Smooth muscle cell of the brain vasculature (primary cell): Measurements from ENCODE around the gene MUS81.
"Not testable (repeated sequence)": the region's sequence is repeated elsewhere in the genome, so short reads cannot be mapped to it uniquely, and the experiment has no call there.

ENCODE experiments used
- DNase-seq: peaks from one replicate; pipeline ENCODE4 v3.0.0-alpha.2; 2012; ENCODE audit warnings: low read depth, low spot score

MUS81 gene

GRCh38 chr11:65848693-65849092 is 11.5 kb upstream of the MUS81 start:
- not testable (repeated sequence) for DNase-seq

GRCh38 chr11:65849366-65849765 is 10.9 kb upstream of the MUS81 start:
- DNase-seq, result no peak

- no peak for DNase-seq
Observed at GRCh38 chr11:65849771-65850216, 10.4 kb upstream of the MUS81 start.

DNA sequence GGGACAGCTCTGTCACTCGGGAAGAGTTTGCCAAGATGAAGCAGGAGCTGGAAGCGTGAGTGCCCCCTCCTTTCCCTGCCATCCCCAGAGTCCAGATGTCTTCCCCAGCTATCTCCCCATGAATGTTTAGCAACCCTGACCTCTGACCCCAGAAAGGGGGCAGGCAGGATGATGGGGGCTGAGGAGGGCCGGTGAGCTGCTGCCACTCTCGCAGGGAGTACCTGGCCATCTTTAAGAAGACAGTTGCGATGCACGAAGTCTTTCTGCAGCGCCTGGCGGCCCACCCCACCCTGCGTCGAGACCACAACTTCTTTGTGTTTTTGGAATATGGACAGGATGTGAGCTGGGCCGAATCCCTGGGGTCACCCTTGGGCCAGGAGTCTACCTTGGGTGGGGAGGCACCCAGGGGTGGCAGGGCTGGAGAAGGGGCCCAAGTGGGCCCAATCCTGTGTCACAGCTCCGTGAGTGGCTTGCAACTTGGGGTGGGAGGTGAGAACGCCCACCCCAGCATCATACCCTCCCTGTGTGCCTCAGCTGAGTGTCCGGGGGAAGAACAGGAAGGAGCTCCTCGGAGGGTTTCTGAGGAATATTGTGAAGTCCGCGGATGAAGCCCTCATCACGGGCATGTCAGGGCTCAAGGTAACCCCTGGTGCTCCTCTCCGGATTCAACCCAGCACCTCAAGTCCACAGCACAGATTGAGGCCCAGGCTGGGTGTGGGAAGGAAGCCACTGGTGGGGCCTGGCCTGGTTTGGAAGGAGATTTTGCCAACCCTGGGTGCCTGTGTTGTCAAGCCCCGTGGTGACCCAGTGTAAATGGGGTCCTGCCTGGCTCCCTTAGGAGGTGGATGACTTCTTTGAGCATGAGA is 9.8 kb upstream of the MUS81 start:
- no peak for DNase-seq

- no peak for DNase-seq
Observed at GRCh38 chr11:65851083-65851579, 9.1 kb upstream of the MUS81 start.

DNA sequence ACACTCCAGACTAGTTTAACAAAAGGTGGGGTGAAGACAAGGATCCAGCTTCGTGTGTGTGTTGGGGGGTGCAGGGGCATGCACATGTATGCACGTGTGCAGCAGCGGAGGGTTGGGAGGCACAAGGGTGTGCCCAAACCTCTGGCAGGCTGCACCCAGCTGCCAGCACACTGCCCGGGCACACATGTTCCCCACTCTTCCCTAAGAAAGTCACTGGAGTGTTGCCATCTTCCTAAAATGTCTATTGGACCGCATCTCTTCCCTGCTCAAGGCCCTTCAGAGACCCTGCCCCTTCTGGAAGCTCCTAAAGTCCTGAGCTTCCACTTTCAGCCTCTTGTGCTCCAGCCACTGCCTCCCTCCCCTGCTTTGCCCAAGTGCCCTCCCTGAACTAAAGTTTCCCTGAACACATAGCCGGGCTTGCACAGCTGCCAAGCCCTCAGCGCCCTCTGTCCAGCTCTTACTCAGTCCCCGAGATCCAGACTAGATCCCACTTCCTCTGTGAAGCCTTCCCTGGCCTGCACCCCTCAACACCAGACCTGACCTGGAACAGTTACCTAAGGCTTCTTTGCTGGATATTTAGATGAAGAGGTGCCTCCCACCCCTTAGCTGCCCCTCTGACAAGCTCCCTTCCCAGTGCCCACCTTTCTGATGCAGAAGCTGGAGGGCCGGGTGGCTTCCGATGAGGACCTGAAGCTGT is 8.3 kb upstream of the MUS81 start:
- no peak for DNase-seq

DNA sequence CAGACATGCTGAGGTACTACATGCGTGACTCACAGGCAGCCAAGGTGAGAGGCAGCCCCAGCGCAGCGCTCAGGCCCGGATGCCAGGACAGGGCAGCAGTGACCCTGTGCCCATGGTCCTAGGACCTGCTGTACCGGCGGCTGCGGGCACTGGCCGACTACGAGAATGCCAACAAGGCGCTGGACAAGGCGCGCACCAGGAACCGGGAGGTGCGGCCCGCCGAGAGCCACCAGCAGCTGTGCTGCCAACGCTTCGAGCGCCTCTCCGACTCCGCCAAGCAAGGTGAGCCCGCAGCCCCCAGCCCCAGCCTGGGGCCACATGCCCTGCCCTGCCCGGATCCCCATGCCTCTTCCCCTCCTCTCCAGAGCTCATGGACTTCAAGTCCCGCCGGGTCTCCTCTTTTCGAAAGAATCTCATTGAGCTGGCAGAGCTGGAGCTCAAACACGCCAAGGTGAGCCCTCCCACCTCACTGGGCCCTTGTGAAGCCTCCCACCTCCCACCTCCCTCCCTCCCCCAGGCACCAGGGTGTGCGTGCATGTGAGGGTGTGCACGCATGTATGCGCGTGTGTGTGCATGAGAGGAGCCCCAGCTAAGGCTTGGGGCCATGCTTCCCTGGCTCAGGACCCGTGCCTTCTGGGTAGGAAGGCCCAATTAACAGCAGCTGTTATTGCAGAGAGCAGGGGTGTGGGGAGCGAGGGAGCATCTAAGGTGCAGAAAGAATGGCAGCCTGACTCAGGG is 7.6 kb upstream of the MUS81 start:
- no peak for DNase-seq

DNA sequence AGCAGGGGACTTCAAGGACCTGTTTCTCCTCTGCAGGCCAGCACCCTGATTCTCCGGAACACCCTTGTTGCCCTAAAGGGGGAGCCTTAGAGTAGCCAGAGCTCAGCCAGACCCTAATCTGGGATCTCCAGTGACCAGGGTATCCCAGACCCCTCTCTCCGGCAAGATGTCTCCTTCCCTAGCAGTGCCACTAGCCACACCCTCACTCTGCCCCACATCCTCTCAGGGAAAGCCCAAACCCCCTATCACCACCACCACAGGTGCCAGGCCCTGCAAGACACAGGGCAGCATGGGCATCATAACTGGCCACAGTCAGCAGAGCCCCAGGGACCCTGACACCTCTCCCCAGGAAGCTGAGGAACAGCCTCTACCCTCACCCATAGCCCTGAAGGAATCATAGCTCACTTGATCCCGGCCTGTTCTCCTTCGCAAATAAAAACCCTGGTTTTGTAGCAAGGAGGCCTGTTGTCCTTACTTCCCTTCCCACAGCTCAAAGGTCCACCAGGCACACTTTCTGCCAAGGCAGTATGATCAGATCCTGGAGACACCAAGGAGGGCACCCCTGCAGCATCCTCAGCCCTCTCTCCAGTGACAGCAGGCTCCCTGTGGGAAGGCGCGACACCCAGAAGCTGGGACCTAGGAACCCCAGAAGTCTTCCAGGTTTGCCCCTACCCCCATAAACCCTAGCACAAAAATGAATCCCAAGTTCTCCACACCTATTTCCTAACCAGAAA is 6.8 kb upstream of the MUS81 start:
- no peak for DNase-seq

- DNase-seq, result no peak
Observed at GRCh38 chr11:65854161-65854592, 6.1 kb upstream of the MUS81 start.

- no peak for DNase-seq
Observed at GRCh38 chr11:65854852-65855837, 5.1 kb upstream of the MUS81 start.

- DNase-seq, result no peak
Observed at GRCh38 chr11:65855927-65856363, 4.3 kb upstream of the MUS81 start.

DNA sequence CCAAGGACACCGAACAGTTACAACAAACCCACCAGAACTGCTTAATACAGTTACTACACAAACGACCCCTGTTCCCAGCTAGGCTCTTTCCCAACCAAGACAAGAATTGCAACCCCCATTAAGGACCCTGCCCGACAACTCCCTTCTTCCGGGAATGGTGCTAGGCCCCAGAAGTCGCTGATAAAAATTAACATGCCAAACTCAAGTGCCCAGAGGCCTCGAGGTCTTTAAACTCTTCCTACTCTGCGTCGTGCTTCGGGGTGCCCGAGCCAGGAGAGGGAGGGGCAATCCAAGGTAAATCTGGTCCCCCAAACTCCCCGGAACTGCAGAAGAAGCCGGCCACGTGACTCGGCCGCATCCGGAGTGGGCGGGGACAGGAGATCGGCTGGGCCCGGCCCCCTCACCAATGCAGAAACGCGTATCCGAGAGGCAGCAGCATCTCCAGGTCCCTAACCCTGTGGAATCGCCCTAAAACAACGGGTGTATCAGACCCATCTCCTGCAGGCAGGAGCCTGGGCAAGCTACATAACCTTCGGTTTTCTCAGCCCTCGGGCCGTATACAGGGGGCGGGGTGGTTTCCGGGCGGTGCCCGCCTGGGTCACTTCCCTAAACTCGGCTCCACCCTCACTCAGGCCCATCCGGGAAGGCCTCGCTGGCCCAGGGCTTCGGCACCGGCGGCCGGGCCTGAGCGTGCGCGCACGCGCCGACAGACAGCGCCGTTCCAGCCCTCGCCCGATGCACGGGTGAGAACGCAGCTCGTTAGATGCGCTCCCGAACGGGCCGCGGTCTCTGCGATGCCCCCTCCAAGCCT is 3.3 kb upstream of the MUS81 start:
- DNase-seq, result no peak

DNA sequence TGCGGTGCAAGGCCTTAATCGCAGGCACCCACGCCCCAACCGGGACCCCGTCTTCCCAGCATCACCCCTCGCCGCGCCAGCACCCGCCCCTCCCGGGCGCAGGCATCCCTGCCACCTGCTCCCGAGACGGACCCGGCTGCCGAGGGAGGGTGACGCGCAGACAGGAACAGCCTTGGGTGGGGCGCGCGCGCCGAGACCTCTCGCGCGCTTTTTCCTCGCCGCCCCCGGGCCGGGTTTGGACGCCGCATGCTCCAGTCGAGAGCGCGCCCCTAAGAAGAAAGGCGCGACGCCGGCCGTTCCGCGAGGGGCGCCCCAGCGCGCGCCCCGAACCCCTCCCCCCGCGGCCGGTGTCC is 2.8 kb upstream of the MUS81 start:
- no peak for DNase-seq

- peak; percentile 93 for DNase-seq
Observed at GRCh38 chr11:65857853-65858680, 2.2 kb upstream of the MUS81 start, which contains the start of gene CFL1. CFL1 (minus strand) TSS chr11:65858180; CDS start chr11:65858099, 81 bp downstream.

- no peak for DNase-seq
Observed at GRCh38 chr11:65858681-65859087, 1.5 kb upstream of the MUS81 start.

DNA sequence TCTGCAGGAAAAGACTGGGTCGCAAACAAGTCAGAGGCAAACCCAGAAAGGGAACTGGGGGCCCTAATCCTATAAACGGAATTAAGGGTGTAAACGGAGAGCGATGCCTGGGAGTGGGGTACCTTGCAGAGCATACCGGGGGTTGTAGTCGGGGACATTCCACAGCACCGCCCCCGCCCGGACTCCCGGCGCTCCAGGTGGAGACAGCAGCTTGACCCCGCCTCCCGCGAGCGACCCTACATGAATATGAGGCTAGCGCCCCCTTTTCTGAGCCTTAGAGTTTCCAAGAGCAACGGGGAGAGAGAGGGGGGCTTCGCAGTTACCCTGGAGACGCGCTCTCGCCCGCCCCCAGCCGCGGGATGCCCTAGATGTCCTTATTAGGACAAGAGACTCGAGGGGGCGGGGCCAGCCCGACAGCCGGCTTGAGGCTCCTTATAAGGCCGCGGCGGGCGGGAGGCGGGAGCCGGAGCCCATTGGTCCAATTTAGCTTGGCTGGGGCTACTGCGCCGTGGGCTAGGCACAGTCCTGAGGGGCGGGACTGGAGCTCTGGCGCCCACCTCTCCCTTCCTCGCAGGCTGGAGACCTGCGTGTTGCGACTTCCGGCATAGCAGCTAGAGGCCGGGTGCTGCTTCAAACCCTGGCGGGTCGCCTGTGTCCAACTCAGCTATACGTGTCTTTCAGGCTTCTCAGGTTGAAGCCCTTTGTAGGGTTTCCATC is 980 bp upstream of the MUS81 start:
- peak; percentile 98 for DNase-seq

GRCh38 chr11:65859812-65860277 is 388 bp upstream of the MUS81 start:
- no peak for DNase-seq

- DNase-seq, result no peak
Observed at GRCh38 chr11:65861165-65861505, 902 bp downstream of the MUS81 start.
